Fibroblast of mammary gland (primary cell): ENCODE measurements around the gene ECT2L.

ENCODE experiments used
- DNase-seq: peaks from one replicate; pipeline ENCODE4 v3.0.0-alpha.2; 2010; ENCODE audit warnings: low read depth
- H3K4me3 ChIP-seq: 2 replicates; pipeline ENCODE4 v1.5.1; 2011; ENCODE audit warnings: low read depth, mild to moderate bottlenecking, low read length, moderate library complexity; ENCODE audit not compliant: control insufficient read depth
- CTCF ChIP-seq: conservative IDR thresholded peaks from 2 replicates; pipeline ENCODE4 v1.5.1; 2011; ENCODE audit warnings: low read depth, low read length, inconsistent platforms; ENCODE audit not compliant: control insufficient read depth, insufficient read depth

ECT2L gene

GRCh38 chr6:138795809-138796603 lies at the start of gene ECT2L:
TSS of gene ECT2L (plus strand) at chr6:138796087. CDS start at chr6:138813275, 17,188 bp downstream.
- TF ChIP-seq CTCF: no peak
- peak; percentile 62 for DNase-seq
- peak within 1 kb of the TSS; percentile 51 for H3K4me3 ChIP-seq

- DNase-seq: no peak
Measured at GRCh38 chr6:138752017-138752416, 43.9 kb upstream of the ECT2L start.

GRCh38 chr6:138757136-138757535 lies 38.8 kb upstream of the ECT2L start:
- no peak for TF ChIP-seq CTCF
- no peak for DNase-seq

More at GRCh38 chr6:138752017-138752416, 43.9 kb upstream of the ECT2L start:
- no peak for TF ChIP-seq CTCF
- no peak overlapping the region for H3K4me3 ChIP-seq

GRCh38 chr6:138765896-138766655 lies 29.8 kb upstream of the ECT2L start:
- H3K4me3 ChIP-seq: no peak overlapping the region
- DNase-seq: peak; percentile 59
- TF ChIP-seq CTCF: peak; percentile 53

More at GRCh38 chr6:138757136-138757535, 38.8 kb upstream of the ECT2L start:
- H3K4me3 ChIP-seq: no peak overlapping the region

GRCh38 chr6:138769102-138769676 lies 26.7 kb upstream of the ECT2L start:
- no peak overlapping the region for H3K4me3 ChIP-seq
- TF ChIP-seq CTCF: no peak
- no peak for DNase-seq

- no peak for DNase-seq
- peak overlapping the region; percentile 95 for H3K4me3 ChIP-seq
- no peak for TF ChIP-seq CTCF
Measured at GRCh38 chr6:138772596-138773176, 23.2 kb upstream of the ECT2L start.
